HL-60 (cell line): ENCODE data around the gene CEP112.

Source experiments
- DNase-seq, 2 experiments: peaks; one replicate each; pipeline ENCODE4 v3.0.0-alpha.2; 2010 to 2020; ENCODE audit warnings: low read depth in 1 of 2, low spot score in 1 of 2
- H3K27ac ChIP-seq: fragments of 250-450 bp; sonication (Bioruptor Pico); replicated peaks from 2 replicates; pipeline ENCODE4 v1.5.1; 2020; ENCODE audit warnings: mild to moderate bottlenecking, moderate library complexity
- H3K27me3 ChIP-seq: fragments of 250-450 bp; sonication (Bioruptor Pico); 2 replicates; pipeline ENCODE4 v1.5.1; 2021; ENCODE audit warnings: mild to moderate bottlenecking, moderate library complexity; ENCODE audit not compliant: insufficient read depth, poor library complexity, severe bottlenecking
- H3K4me3 ChIP-seq: replicated peaks from 2 replicates; pipeline ENCODE4 v1.5.1; 2011; ENCODE audit warnings: mild to moderate bottlenecking, control low read depth, low read length; ENCODE audit not compliant: insufficient read depth
- GABPA ChIP-seq: IDR thresholded peaks from 2 replicates; pipeline ENCODE4 v1.6.1; 2012; ENCODE audit warnings: low read depth
- POLR2AphosphoS5 ChIP-seq: IDR thresholded peaks from 2 replicates; pipeline ENCODE4 v1.6.1; 2012; ENCODE audit warnings: low read depth
- SPI1 ChIP-seq: IDR thresholded peaks from 2 replicates; pipeline ENCODE4 v1.6.1; 2012; ENCODE audit warnings: low read depth, mild to moderate bottlenecking, borderline replicate concordance
- TF ChIP-seq, protein P1 (sequence below): IDR thresholded peaks from 2 replicates; pipeline ENCODE4 v1.6.1; 2012; ENCODE audit warnings: low read depth; ENCODE audit not compliant: insufficient replicate concordance
- TF ChIP-seq, protein P2 (sequence below): IDR thresholded peaks from one replicate; pipeline ENCODE4 v1.5.1; 2011; ENCODE audit warnings: low read length, control low read depth, inconsistent platforms; ENCODE audit not compliant: insufficient read depth

Gene CEP112

DNA sequence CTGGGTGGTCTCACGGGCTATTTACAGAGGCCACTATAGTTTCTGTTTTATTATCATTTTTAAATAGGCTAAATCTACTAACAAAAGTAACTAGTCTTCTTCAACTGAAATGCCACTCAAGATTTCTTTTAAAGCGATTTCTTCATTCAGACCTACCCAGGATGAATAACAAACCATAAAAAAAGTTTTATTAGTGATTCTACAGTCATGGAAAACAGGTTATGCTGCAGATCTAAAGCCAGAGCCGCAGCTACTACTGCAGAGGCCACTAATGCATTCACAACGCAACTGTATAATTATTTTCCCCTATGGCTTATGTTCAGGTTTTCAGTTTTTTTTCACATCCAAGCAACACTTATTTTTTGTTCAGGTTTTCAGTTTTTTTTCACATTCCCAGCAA is 494.3 kb downstream of the CEP112 start:
- TF ChIP-seq, protein P1, sequence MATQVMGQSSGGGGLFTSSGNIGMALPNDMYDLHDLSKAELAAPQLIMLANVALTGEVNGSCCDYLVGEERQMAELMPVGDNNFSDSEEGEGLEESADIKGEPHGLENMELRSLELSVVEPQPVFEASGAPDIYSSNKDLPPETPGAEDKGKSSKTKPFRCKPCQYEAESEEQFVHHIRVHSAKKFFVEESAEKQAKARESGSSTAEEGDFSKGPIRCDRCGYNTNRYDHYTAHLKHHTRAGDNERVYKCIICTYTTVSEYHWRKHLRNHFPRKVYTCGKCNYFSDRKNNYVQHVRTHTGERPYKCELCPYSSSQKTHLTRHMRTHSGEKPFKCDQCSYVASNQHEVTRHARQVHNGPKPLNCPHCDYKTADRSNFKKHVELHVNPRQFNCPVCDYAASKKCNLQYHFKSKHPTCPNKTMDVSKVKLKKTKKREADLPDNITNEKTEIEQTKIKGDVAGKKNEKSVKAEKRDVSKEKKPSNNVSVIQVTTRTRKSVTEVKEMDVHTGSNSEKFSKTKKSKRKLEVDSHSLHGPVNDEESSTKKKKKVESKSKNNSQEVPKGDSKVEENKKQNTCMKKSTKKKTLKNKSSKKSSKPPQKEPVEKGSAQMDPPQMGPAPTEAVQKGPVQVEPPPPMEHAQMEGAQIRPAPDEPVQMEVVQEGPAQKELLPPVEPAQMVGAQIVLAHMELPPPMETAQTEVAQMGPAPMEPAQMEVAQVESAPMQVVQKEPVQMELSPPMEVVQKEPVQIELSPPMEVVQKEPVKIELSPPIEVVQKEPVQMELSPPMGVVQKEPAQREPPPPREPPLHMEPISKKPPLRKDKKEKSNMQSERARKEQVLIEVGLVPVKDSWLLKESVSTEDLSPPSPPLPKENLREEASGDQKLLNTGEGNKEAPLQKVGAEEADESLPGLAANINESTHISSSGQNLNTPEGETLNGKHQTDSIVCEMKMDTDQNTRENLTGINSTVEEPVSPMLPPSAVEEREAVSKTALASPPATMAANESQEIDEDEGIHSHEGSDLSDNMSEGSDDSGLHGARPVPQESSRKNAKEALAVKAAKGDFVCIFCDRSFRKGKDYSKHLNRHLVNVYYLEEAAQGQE: no peak
- TF ChIP-seq POLR2AphosphoS5: no peak
- no peak for TF ChIP-seq GABPA
- TF ChIP-seq, protein P2, sequence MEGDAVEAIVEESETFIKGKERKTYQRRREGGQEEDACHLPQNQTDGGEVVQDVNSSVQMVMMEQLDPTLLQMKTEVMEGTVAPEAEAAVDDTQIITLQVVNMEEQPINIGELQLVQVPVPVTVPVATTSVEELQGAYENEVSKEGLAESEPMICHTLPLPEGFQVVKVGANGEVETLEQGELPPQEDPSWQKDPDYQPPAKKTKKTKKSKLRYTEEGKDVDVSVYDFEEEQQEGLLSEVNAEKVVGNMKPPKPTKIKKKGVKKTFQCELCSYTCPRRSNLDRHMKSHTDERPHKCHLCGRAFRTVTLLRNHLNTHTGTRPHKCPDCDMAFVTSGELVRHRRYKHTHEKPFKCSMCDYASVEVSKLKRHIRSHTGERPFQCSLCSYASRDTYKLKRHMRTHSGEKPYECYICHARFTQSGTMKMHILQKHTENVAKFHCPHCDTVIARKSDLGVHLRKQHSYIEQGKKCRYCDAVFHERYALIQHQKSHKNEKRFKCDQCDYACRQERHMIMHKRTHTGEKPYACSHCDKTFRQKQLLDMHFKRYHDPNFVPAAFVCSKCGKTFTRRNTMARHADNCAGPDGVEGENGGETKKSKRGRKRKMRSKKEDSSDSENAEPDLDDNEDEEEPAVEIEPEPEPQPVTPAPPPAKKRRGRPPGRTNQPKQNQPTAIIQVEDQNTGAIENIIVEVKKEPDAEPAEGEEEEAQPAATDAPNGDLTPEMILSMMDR: no peak
- no peak for TF ChIP-seq SPI1
- DNase-seq: no peak
- H3K4me3 ChIP-seq: no peak overlapping the region
- peaks cover 3% of the 10 kb centered on the region for H3K27me3 ChIP-seq
- no peak overlapping the region for H3K27ac ChIP-seq

DNA sequence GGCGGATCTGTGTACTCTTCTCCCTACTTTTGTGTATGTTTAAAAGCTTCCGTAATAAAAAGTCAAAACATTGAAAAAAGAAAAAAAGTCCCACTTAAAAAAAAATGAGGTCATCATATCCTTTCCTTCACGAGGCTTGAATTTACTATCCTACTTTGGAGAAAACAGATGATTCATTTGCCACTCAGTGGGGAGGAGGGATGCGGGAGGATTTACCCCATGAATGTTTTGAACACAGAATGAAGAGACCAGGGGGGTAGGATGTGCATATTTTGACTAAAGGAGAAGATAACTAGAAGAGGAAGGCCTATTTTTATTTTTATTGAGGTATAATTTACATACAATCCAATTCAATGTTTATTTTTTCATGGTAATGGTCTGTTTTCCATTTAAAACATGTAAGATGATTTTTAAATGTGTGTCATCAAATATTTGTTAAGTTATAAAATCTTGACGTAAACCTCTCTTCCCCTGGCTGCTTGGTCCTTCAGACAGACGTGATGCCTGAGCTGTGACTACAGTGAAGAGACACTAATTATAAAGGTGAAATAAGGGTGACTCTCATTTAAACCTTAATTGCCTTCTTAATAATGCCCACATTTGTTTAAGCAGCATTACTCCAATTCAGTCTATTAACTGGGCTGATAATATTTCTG is 495.1 kb downstream of the CEP112 start:
- H3K27me3 ChIP-seq: peaks cover 3% of the 10 kb centered on the region
- no peak overlapping the region for H3K4me3 ChIP-seq
- H3K27ac ChIP-seq: no peak overlapping the region
- no peak for DNase-seq
- TF ChIP-seq POLR2AphosphoS5 (no peak), GABPA (no peak), SPI1 (no peak)
- TF ChIP-seq, protein P1: no peak
- TF ChIP-seq, protein P2: no peak

DNA sequence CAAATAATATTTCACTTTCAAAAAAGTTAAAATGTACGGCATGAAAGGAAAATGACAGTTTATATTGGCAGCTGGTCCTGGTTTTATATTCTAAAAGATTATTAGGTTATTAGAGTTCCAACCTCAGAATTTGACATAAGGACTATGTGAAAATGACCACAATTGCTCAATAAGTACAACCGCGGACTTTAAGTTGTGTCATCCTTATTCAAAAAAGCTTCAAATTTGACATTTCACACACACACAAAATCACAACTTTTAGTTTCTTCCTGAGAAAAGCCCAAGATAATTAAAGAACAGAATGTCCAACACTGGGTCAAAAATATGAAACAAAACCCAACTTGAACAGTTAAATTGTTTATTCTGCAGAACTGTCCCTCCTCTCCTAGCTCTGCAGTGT is 497.3 kb downstream of the CEP112 start:
- peaks cover 3% of the 10 kb centered on the region for H3K27me3 ChIP-seq
- no peak for DNase-seq
- no peak overlapping the region for H3K4me3 ChIP-seq
- TF ChIP-seq, protein P2: no peak
- TF ChIP-seq GABPA: no peak
- TF ChIP-seq, protein P1: no peak
- no peak overlapping the region for H3K27ac ChIP-seq
